GM18507 (cell line): Measurements from ENCODE around the gene GDPD5.

Source experiments
- DNase-seq: peaks from one replicate; pipeline ENCODE4 v3.0.0; 2011; ENCODE audit warnings: low read depth; ENCODE audit not compliant: insufficient read length; ENCODE audit errors: extremely low spot score
- FAIRE-seq: peaks from 2 replicates; lab custom pipeline; 2011; peaks lifted over from hg19 to GRCh38; lab: Jason Lieb, UNC

GDPD5 gene

DNA sequence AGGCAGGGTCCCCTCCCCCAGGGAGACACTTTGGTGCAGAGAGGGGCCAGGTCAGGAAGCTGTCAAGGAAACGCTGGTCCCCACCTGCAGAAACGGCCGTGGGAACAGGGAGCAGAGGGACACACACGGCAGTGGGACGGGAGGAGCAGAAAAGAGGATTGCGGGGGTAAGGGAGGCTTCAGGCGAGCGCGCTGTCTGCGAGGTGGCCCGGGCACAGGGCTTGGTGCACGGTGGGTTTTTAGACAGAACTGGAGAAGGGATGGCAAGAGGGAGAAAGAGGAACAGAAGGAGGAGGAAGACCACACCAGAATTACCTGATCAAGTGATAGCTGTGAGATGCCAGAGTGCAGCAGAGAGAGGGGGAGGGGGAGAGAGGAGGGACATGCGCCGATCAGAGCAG, 86.7 kb downstream of the GDPD5 start:
- FAIRE-seq (no peak), DNase-seq (no peak)

DNA sequence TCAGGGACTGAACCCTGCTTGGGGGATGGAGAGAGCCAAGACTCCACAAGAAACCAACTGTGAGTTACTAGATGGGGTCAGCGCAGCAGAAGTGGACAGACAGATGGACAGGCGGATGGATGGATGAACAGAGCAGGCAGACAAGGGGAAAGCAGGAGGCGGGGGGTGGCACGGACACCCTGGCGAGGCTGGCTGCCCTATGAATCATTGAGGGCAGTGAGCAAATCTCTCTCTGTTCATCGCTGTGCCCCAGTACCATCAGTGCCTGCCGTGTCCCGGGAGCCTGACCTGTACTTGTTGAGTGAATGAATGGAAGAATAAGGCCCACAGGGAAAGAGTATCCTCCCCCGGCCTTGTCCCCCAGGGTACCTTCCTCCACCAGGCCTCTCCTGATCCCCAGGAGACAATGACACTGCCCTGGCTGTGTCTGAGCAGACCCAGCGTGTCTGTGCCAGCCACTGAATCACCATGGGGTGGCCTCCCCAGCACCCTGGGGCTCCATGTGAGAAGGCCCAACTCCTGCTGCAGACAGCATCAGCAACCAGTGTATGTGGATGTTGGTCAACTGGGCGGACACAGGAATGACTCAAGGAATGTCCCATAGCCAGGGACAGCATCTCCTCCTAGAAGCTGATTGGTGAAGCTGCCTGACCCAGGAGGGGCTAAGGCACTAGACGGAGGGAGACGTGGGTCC, 87.6 kb downstream of the GDPD5 start:
- DNase-seq (no peak), FAIRE-seq (no peak)

DNA sequence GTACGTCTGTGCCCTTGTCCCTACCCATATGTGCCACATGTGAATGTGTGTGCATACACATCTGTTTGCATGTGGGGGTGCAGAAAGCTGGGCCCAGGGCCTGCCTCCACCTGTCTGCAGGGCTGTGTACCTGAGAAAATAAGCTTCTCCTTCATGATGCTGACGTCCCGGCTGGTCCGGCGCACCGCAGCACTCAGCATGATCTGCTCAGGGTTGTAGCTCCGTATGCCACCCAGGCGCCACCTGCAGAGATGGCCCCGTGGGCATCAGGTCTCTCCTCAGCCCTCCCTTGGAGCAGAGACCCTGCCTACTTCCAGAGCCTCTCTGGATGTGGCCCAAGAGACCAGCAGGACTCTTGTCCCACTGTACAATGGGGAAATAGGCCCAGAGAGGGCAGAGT, 88.9 kb downstream of the GDPD5 start:
- FAIRE-seq (no peak), DNase-seq (no peak)

DNA sequence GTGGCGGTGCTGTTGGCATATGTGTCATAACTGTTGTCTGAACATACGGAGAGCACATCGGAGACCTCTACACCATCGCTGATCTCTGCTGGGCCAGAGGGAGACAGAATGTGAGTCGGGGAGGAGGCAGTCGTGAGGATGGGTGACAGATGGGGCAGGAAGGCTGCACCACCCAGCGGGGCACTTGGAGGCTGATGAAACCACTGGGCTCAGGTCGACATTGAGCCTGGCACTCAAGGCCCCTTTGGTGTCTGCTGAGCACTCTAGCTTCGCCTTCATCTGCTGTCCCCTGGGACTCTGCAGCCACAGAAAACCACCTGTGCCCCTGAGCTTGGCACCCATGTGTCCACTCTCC, 90.2 kb downstream of the GDPD5 start:
- DNase-seq (no peak), FAIRE-seq (no peak)

DNA sequence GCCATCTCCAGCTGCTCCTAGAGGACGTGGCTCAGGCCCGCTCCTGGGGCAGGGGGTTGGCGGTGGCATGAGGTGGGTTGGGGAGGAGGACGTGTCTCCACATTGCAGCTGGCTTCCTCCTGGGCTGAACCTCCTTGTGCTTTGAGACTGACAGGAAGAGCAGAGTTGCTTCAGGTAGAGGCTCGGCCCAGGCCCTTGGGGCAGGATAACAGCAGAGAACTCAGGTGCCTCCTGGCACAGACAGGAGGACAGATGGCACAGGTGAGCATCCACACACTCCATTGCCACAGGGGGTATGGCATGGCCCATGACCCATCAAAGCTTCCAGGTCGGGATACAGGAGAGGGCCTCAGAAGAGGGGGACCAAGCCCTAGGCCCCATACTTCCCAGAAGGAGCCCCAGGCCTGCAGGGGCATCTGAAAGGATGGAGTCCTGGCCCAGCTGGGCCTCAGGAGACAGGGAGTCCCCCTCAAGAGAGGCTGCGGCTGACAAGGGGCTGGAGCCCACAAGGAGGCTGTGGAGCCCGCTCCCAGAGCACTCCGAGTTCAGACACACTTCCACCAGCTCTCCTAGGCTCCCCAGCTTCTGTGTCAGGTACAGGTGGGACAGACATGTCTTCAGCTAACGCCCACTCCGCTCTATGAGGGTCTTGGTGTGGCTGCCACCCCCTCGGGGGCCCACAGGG, 90.7 kb downstream of the GDPD5 start:
- DNase-seq (no peak), FAIRE-seq (no peak)

DNA sequence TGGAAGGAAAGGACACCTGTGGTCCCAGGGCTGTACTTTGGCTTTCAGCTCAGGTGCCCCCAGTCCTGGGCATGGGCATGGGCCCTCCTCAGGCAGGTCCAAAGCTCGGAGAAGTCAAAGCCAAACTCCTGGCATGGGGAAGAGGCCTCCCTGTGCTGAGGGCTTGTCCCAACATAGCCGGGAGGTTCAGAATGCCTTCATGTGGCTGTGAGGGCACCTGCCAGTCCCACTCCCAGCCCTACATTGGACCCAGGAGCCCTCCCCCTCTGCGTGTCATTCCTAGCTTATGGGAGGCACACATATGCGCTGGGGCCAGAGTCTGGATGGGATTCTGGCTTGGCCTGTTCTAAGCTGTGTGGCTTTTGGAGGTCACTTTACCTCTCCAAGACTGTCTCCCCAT, 91.7 kb downstream of the GDPD5 start:
- DNase-seq: no peak
- no peak for FAIRE-seq

DNA sequence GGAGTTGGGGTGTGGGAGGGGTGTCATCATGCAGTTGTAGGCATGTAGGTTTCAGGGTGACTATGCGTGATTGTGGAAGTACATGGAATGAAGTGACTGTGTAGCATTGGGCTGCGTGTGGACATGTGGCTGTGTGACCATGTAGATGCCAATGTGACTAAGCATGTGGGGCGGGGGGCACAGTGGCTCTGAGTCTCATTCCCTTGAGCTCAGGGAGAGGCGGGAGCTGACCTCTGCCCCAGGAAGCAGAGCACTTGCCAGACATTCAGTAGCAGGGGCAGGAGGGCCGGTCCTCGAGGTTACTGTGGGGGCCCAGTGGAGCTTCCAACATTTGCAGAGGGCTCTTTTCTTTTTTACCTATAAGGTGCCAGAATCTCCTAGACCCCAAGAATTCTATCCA, 92.3 kb downstream of the GDPD5 start:
- FAIRE-seq: no peak

DNA sequence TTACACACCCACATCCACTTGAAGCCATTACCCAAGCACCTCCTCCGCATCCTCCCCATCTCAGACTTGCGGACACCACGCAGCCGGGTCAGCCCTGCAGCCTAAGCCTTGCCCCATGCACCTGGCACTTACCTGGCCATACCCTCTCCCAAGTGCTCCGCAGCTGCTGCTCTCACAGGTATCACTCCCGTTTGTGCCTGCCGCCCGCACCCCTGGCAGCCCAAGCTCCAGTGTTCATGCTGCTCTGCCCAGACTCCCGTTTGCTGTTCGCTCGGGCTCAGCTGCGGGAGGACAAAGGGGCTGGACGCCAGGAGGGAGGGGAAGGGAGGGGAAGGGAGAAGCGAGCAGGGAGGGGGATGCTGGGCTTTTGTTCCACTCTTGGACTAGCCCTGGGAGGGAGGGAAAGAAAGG, 92.8 kb downstream of the GDPD5 start, which contains the start of gene KLHL35:
Gene KLHL35, minus strand, starts transcription at position 293 of the 411 bp plus-strand sequence. CDS start 2,574 bp downstream, outside the sequence.
- FAIRE-seq (no peak), DNase-seq (no peak)

More for the DNA sequence above, 92.3 kb downstream of the GDPD5 start:
- DNase-seq: no peak

DNA sequence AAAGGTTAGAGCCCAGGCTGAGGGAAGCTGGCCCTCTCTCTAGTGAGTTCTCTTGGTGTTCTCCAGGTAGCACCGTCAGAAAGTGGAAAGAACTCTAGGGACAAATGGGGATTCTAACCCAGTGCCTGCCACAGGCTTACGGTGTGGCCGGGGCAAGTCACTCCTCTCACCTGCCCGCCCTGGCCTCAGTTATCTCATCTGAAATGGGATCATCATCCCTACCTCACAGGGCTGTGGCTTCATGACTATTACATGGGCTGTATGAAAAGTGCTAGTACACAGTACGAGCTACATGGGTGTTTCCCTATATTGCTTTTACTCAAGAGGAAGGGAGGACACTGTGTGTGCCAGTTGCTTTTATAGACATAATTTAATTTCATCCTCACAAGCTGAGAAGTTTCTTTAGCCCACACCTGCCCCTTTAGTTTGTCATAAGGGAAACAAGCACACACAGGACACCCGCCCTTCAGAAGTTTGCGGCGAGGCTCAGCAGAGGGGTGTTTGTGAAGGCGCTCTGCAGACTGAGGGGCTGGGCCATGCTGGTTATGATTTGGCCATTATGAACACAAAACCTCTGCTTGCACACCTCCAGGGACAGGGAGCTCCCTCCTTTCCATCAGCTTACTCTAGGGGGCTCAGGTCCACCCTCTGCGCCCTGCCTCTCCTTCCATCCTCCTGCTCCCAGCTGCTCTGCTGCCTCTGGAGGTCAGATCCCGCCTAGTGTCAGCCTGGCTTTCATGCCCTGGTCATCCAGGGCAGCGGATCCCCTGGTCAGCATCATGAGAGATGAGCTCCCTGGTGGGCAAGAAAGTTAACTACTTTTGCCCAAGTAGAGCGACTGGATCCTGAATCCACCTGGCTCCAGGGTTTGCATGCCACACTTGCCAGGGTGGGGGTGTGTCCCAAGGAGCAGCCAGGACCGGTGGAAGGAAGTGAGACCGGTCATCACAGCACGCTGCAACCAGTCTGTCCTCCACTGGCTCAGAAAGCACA, 93.9 kb downstream of the GDPD5 start:
- DNase-seq (no peak), FAIRE-seq (no peak)

DNA sequence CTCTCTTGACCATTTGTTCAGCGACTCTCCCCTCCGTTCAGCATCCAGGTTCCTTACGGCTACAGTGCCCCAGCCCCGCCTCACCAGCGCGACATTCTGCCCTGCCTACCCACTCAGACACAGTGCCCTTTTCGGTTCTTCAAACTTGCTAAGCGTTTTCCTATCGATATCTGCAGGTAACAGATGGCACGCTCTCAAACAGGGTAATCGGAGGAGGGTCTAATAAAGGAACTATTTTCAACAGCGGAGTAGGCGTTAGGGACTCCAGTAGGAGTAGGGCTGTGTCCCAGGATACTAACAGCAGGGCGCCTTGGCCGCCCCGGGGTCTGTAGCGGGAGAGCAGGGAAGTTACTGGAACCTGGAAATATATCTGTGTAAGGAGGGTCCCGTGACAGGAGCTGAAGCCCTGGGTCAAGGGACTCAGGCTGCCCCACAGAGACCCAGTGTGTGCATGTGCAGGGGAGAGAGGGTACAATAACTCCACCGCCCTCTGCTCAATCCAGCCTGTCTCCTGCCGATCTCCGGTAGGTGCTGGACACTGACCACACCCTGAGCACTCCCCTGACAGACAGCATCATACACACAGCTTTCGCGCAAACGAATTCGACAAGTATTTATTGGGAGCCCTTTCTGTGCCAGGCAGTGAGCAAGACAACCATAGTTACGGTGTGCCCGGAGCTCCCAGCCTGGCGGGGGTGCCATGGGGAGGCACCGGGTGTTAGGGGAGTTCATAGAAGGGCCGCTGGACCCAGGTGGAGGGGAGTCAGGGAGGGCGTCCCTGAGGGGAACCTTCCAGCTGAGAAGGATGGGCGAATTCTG, 94.8 kb downstream of the GDPD5 start:
- DNase-seq (no peak), FAIRE-seq (no peak)

DNA sequence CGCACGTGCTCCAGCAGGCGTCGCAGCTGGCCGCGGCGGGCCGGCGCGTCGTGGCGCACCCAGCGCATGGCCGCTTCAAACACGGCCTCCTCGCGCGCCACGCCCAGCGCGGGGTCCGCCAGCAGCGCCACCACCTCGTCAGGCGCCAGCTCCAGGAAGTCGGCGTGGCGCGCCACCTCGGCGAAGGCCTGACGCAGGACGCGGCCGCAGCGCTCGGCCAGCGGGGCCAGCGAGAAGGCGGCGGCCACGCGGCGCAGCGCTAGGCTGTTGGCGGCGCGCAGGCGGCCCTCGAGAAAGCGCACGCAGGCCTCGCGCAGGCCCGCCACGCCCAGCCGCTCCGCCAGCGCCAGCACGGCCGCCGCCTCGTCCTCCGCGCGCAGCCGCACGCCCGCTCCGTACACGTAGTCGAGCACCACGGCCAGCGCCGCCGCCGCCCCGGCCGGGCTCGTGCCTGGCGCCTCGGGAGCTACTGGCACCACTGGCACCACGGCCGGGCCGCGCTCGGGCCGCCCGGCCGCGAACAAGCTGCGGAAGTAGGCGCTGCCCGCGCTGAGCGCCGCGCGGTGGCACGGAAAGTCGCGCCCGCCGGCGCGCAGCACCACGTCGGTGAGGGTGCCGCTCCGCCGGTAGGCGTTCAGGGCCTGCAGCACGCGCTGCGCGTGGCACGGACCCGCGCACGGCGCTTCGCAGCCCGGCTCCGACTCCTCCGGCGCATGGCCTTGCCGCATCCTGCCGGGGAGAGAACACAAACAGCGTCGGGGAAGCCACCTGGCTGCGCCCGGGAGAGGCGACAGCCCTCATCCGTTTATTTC, 95.6 kb downstream of the GDPD5 start:
- DNase-seq: peak; percentile 50
- FAIRE-seq: peak; percentile 53

DNA sequence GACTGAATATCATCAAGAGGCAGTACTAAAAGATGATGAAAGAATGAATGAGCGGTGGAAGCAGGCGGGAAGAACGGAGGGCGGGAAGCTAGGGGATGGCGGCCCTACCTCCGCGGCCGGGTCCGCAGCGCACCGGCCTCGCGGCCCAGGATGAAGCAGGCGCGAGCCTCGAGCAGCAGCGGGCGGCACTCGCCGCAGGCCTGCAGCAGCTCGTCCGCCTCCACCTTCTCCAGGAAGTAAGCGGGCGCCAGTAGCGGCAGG, 96.2 kb downstream of the GDPD5 start:
- no peak for FAIRE-seq

DNA sequence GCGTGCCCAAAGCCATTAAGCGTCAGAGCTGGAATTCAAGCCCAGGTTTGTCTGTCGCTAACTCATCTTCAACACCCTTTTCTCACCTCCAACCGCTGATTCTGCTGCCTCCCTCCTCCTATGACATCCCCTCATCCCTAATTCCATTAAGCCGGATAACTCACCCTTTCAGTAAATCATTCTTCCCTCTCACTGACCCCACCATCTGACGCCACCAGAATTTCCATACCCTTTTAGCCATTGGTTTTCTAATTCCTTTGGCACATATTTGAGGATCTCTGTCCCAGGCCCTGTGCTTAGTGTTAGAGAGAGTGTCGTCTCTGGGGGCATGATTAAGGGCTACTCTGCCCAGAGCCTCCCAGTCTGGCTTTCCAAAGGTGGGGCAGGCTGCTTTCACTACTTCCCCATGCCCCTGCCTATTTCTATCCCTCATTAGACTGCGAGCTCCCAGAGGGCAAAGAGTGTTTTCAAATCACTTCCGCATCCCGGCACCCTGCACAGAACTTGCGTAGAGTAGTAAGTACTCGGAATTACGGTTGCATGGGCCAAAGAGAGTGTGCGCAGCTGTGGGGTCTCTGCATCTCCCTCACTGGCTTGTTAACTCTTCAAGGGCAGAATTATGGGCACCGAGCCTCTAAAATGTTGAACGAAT, 96.6 kb downstream of the GDPD5 start:
- no peak for FAIRE-seq
- DNase-seq: no peak

More for the DNA sequence above, 96.2 kb downstream of the GDPD5 start:
- DNase-seq: no peak

DNA sequence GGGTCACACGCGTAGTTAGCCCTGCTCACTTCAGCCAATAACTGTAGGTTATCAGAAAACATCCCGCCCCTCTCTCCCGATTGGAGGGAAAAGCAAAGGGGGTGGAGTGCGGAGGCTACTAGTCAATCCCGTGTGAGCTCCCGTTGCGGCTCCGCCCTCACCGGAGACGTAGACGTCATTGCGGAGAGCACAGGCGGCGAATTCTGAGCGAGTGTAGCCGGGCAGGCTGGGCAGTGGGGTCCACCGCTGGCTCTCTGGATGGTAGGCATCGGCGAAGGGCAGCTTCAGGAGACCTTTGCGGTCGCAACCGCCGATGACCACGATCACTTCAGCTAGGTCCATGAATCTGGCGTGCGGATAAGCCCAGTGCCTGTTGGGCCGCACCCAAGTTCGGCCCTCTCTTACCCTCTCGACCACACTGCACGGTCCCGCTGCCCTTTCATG, 97.4 kb downstream of the GDPD5 start:
- FAIRE-seq: peak; percentile 67
- peak; percentile 79 for DNase-seq

DNA sequence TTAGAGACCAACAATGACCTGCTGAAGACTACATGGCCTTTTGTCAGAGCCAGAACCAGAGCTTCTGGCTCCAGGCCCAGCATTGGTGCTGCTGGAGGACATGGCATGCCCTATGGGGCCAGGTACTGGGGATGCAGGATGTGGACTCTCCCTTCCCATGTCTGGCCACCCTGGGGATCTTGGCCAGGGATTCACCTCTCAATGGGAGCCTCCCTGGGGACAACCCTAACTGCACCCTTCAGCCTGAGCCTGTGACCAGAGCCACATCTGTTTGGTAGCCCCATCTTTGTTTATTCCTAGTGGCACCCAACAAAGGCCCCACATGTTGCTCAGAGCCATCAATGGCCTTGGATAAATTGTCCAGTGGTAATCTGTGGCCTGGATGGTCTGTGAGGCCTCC, 98.6 kb downstream of the GDPD5 start:
- DNase-seq: no peak
- no peak for FAIRE-seq

DNA sequence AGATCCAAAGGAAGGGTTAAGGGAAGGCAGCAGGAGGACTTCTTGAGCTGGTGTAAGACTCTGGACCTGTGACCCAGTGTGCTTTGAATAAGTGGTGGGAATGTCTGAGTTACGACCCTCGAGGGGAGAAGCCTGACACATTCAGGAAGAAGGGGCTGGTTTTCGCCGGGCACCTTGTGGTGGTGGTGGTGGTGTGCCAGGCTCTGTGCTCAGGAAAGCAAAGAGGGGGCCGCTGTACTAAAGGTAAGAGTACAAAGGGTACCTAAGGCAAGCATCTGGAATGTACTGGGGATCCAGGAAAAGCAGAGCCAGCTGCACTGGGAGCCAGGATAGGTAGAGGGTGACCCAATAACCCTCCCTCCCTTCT, 99.0 kb downstream of the GDPD5 start:
- DNase-seq: no peak

DNA sequence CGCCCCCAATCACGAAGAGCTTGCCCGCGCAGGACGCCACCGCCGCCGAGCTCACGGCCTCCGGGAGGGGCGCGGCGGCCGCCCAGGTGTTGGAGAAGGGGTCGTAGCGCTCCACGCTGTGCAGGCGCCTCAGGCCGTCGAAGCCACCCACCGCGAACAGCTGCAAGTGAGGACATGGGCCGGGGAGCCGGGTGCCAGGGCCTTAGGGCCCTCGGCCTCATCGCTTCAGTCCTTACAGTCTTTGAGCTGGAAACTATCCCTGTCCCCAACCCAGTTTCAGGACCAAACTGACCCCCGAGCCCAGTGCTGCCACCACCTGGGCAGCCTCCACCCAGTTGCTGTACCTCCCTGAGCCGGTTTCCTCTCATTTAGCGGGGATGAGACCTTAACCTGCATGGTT, 100.3 kb downstream of the GDPD5 start:
- no peak for FAIRE-seq
- no peak for DNase-seq

More for the DNA sequence above, 99.0 kb downstream of the GDPD5 start:
- no peak for FAIRE-seq

DNA sequence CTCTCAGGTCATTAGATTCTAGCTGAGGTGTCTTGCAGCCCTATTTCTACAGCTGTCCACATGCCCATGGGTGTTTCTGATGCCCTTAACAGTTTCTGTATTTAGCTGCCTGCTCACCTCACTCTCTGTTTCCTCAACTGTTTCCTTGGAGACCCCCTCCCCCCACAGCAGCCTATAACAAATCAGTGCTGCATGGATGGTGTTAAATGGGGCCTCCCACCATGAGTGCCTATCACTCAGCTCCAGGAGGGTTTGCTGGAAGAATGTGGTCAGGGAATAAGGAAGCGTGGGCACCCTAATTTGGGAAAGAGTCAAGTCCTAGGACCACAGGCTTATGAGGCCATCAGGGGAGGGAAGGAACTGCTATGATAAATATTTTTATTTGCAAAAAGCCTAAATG, 101.3 kb downstream of the GDPD5 start:
- FAIRE-seq: no peak

More for the DNA sequence above, 101.3 kb downstream of the GDPD5 start:
- DNase-seq: no peak
